Loucy (cell line): ENCODE results near the gene TENT4B.

Source experiments
- EZH2phosphoT487 ChIP-seq: fragments of 200-600 bp; IDR thresholded peaks from 2 replicates; pipeline ENCODE4 v1.6.1; 2018; ENCODE audit warnings: antibody characterized with exemption, mild to moderate bottlenecking, moderate library complexity, borderline replicate concordance
- TF ChIP-seq, protein P1 (sequence below): fragments of 200-600 bp; sonication (generic); conservative IDR thresholded peaks from 2 replicates; pipeline ENCODE4 v1.5.1; 2014; ENCODE audit warnings: mild to moderate bottlenecking, antibody characterized with exemption, low read length

DNA sequence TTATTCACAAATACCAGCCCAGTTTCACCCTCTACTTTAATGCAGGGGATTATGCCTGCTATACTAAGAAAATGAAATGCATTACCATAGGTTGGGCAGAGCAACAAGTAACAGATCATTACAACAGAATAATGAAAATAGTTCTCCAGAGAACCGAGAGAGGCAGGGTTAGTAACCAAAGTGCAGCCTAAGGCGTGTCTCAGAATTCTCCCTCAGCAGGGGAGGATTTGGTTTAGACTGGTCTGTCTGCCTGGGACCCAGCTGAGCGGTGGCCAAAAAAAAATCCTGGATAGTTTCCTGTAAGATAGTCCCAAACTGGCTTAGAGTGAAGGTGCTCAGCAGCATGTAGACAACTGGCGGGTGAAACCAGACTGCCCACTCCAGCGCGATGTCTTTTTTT lies 82.5 kb downstream of the TENT4B start:
- TF ChIP-seq, protein P1, sequence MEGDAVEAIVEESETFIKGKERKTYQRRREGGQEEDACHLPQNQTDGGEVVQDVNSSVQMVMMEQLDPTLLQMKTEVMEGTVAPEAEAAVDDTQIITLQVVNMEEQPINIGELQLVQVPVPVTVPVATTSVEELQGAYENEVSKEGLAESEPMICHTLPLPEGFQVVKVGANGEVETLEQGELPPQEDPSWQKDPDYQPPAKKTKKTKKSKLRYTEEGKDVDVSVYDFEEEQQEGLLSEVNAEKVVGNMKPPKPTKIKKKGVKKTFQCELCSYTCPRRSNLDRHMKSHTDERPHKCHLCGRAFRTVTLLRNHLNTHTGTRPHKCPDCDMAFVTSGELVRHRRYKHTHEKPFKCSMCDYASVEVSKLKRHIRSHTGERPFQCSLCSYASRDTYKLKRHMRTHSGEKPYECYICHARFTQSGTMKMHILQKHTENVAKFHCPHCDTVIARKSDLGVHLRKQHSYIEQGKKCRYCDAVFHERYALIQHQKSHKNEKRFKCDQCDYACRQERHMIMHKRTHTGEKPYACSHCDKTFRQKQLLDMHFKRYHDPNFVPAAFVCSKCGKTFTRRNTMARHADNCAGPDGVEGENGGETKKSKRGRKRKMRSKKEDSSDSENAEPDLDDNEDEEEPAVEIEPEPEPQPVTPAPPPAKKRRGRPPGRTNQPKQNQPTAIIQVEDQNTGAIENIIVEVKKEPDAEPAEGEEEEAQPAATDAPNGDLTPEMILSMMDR: no peak
- TF ChIP-seq EZH2phosphoT487: no peak
